ENCODE measurements around the gene DDIT3.

DNA sequence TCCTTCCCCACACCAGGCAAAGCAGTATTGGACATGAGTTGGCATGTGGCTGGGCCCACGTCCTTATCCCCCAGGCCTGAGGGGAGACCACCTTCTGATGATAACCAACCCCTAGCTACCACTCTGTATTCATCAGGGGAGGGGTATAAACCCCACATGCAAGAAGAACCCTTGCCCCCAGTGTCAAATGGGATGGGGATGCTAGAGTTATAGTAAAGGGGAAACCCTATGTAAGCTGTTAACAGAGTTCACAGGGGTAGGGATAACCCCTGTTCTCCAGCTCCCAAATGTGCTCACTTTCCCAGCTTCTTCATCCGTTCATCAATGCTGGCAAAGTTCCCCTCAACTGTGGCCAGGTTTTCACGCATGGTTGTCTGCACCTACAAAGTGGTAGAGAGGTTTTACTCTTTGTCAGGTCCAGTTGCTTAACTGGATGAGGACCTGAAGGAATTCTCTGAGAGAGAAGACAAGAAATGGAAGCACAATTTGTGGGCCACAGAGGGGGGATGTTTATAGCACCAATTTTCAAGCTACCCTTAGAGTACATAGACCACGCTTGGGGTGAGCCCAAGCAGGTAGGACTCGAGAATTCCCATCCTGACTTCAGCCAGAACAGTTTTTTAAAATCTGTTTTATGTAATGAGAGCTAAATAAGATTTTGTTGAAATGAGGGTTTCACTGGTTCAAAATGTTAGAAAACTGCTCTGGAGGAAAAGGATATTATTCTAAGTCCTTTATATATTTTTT, 10.3 kb upstream of the DDIT3 start:
- TF ChIP-seq POLR2AphosphoS5 (IDR thresholded peaks at IDR 0.05; ENCODE audit: low read depth, low read length) (no peak; the same call in 1 of the 2 replicates), SIN3A (IDR thresholded peaks at IDR 0.05; ENCODE audit: borderline replicate concordance, insufficient read depth, low read length) (no peak)
- TF ChIP-seq, protein P1, sequence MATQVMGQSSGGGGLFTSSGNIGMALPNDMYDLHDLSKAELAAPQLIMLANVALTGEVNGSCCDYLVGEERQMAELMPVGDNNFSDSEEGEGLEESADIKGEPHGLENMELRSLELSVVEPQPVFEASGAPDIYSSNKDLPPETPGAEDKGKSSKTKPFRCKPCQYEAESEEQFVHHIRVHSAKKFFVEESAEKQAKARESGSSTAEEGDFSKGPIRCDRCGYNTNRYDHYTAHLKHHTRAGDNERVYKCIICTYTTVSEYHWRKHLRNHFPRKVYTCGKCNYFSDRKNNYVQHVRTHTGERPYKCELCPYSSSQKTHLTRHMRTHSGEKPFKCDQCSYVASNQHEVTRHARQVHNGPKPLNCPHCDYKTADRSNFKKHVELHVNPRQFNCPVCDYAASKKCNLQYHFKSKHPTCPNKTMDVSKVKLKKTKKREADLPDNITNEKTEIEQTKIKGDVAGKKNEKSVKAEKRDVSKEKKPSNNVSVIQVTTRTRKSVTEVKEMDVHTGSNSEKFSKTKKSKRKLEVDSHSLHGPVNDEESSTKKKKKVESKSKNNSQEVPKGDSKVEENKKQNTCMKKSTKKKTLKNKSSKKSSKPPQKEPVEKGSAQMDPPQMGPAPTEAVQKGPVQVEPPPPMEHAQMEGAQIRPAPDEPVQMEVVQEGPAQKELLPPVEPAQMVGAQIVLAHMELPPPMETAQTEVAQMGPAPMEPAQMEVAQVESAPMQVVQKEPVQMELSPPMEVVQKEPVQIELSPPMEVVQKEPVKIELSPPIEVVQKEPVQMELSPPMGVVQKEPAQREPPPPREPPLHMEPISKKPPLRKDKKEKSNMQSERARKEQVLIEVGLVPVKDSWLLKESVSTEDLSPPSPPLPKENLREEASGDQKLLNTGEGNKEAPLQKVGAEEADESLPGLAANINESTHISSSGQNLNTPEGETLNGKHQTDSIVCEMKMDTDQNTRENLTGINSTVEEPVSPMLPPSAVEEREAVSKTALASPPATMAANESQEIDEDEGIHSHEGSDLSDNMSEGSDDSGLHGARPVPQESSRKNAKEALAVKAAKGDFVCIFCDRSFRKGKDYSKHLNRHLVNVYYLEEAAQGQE (IDR thresholded peaks at IDR 0.05; ENCODE audit: insufficient read depth in 1 of 2, low read depth in 2 of 2, low read length in 2 of 2), result no peak

Data from PFSK-1 (cell line).